ENCODE data around the gene ZBTB46. TPM values are rescaled to one million over a fixed set of nuclear protein-coding genes. Genes with fewer than 3 reads are reported as not detected.

ZBTB46 gene
- total RNA-seq, 1 experiment from 2014 or later = 18.9 TPM

DNA sequence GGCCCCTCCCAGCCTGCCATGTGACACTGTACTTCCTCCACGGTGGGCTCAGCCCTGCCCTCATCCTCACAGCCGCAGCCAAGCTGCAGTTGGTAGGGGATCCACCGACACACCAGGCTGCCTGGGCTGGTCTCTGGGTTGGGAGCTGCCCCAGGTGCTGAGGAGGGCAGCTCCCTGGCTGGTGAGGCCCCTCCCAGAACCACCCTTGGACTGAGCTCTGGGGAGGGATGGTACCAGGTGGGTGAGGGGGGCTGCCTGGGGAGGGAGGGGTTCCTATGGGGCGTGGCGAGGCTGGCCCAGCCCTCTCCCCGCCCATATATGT lies 134.8 kb downstream of the ZBTB46 start:
- Mint-ChIP-seq H3K27me3 (ENCODE audit: low read depth) (peaks cover 3% of the 10 kb centered on the region; the same call in 1 of the 2 replicates), H3K4me3 (peak overlapping the region; percentile 53), H3K4me1 (peaks cover 7% of the 10 kb centered on the region), H3K36me3 (peaks cover 14% of the 10 kb centered on the region), H3K9me3 (no peaks in the 10 kb centered on the region), H3K27ac (peak overlapping the region; percentile 45; the same call in 1 of the 2 replicates)
- ATAC-seq (peak; percentile 78), DNase-seq (ENCODE audit: low spot score) (peak; percentile 65)
- ChIA-PET CTCF (interaction anchor here (0.9 to 3.4 kb wide), 5 partner anchors 12 to 158 kb away, joined by 3 to 19 read pairs (median 9); partner anchors contain the start of genes ARFRP1, GMEB2, PTK6 and RTEL1), POLR2A (interaction anchor here (0.5 to 1.6 kb wide), 6 partner anchors 9 to 153 kb away, joined by 3 to 4 read pairs (median 3); partner anchors contain the start of genes ARFRP1, RTEL1 and ZGPAT)
- TF ChIP-seq NFATC4 (CRISPR knock-in tag; IDR thresholded peaks at IDR 0.05) (no peak), SP1 (CRISPR knock-in tag; conservative IDR thresholded peaks at IDR 0.05) (no peak), RELA (CRISPR knock-in tag; IDR thresholded peaks at IDR 0.05; ENCODE audit: borderline replicate concordance) (no peak), CREM (CRISPR knock-in tag; IDR thresholded peaks at IDR 0.05) (0 out of 2 replicates have a peak, but pooled peaks have one; percentile 24), NFE2L1 (CRISPR knock-in tag; IDR thresholded peaks at IDR 0.05) (no peak)
- TF ChIP-seq, protein P1, sequence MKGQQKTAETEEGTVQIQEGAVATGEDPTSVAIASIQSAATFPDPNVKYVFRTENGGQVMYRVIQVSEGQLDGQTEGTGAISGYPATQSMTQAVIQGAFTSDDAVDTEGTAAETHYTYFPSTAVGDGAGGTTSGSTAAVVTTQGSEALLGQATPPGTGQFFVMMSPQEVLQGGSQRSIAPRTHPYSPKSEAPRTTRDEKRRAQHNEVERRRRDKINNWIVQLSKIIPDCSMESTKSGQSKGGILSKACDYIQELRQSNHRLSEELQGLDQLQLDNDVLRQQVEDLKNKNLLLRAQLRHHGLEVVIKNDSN (CRISPR knock-in tag; IDR thresholded peaks at IDR 0.05) = peak; percentile 50; the same call in 1 of the 2 replicates
- TF ChIP-seq, protein P2, sequence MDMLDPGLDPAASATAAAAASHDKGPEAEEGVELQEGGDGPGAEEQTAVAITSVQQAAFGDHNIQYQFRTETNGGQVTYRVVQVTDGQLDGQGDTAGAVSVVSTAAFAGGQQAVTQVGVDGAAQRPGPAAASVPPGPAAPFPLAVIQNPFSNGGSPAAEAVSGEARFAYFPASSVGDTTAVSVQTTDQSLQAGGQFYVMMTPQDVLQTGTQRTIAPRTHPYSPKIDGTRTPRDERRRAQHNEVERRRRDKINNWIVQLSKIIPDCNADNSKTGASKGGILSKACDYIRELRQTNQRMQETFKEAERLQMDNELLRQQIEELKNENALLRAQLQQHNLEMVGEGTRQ (CRISPR knock-in tag; IDR thresholded peaks at IDR 0.05) = peak; percentile 77

DNA sequence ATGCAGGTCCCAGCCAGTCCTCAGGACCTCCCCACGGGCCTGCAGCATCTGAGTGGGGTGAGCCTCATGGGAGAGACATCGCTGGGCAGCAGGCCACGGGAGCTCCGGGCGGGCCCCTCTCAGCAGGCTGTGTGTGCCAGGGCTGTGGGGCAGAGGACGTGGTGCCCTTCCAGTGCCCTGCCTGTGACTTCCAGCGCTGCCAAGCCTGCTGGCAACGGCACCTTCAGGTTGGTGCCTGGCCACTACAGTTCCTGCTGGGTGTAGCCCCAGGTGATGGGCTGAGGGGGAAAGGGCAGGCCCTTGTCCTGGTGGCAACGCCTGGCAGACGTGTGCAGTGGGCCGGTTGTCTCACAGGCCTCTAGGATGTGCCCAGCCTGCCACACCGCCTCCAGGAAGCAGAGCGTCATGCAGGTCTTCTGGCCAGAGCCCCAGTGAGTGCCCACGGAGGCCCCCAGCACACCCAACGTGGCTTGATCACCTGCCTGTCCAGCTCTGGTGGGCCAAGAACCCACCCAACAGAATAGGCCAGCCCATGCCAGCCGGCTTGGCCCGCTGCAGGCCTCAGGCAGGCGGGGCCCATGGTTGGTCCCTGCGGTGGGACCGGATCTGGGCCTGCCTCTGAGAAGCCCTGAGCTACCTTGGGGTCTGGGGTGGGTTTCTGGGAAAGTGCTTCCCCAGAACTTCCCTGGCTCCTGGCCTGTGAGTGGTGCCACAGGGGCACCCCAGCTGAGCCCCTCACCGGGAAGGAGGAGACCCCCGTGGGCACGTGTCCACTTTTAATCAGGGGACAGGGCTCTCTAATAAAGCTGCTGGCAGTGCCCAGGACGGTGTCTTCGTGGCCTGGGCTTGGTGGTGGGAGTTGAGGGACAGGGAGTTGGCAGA lies 135.4 kb downstream of the ZBTB46 start:
- H3K27me3 Mint-ChIP-seq (ENCODE audit: low read depth) = peaks cover 3% of the 10 kb centered on the region; the same call in 1 of the 2 replicates
- 0 out of 2 replicates have a peak overlapping the region, but pooled peaks have one; percentile 53 for H3K4me3 Mint-ChIP-seq
- peaks cover 7% of the 10 kb centered on the region for H3K4me1 Mint-ChIP-seq
- ChIA-PET POLR2A (interaction anchor here (0.6 to 1.3 kb wide), 4 partner anchors 8 to 152 kb away, joined by 3 to 4 read pairs (median 3); no protein-coding TSS in a partner anchor), CTCF (interaction anchor here (0.9 to 3.4 kb wide), 5 partner anchors 12 to 158 kb away, joined by 3 to 19 read pairs (median 9); partner anchors contain the start of genes ARFRP1, GMEB2, PTK6 and RTEL1)
- ATAC-seq (no peak), DNase-seq (ENCODE audit: low spot score) (no peak)
- TF ChIP-seq, protein P3, sequence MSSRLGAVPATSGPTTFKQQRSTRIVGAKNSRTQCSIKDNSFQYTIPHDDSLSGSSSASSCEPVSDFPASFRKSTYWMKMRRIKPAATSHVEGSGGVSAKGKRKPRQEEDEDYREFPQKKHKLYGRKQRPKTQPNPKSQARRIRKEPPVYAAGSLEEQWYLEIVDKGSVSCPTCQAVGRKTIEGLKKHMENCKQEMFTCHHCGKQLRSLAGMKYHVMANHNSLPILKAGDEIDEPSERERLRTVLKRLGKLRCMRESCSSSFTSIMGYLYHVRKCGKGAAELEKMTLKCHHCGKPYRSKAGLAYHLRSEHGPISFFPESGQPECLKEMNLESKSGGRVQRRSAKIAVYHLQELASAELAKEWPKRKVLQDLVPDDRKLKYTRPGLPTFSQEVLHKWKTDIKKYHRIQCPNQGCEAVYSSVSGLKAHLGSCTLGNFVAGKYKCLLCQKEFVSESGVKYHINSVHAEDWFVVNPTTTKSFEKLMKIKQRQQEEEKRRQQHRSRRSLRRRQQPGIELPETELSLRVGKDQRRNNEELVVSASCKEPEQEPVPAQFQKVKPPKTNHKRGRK (CRISPR knock-in tag; IDR thresholded peaks at IDR 0.05; ENCODE audit: borderline replicate concordance) = no peak
- TF ChIP-seq IRF2 (CRISPR knock-in tag; IDR thresholded peaks at IDR 0.05; ENCODE audit: borderline replicate concordance, low read depth) = no peak
- no peak for TF ChIP-seq RORB (CRISPR knock-in tag; IDR thresholded peaks at IDR 0.05)
- no peak for TF ChIP-seq NFYB (CRISPR knock-in tag; conservative IDR thresholded peaks at IDR 0.05; ENCODE audit: low read depth)
- TF ChIP-seq SMAD4 (CRISPR knock-in tag; IDR thresholded peaks at IDR 0.05) = no peak
- TF ChIP-seq, protein P4, sequence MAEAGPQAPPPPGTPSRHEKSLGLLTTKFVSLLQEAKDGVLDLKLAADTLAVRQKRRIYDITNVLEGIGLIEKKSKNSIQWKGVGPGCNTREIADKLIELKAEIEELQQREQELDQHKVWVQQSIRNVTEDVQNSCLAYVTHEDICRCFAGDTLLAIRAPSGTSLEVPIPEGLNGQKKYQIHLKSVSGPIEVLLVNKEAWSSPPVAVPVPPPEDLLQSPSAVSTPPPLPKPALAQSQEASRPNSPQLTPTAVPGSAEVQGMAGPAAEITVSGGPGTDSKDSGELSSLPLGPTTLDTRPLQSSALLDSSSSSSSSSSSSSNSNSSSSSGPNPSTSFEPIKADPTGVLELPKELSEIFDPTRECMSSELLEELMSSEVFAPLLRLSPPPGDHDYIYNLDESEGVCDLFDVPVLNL (CRISPR knock-in tag; IDR thresholded peaks at IDR 0.05; ENCODE audit: borderline replicate concordance, low read depth) = no peak
- TF ChIP-seq CBFB (CRISPR knock-in tag; IDR thresholded peaks at IDR 0.05; ENCODE audit: low read depth) = no peak
- no peak for TF ChIP-seq ELF4 (CRISPR knock-in tag; IDR thresholded peaks at IDR 0.05; ENCODE audit: low read depth)
- peak overlapping the region; percentile 45; the same call in 1 of the 2 replicates for H3K27ac Mint-ChIP-seq
- no peaks in the 10 kb centered on the region for H3K9me3 Mint-ChIP-seq
- H3K36me3 Mint-ChIP-seq = peaks cover 14% of the 10 kb centered on the region
